ENCODE results near the gene AVPR1A. TPM values are rescaled to one million over a fixed set of nuclear protein-coding genes. Genes with fewer than 3 reads are reported as not detected.

Gene AVPR1A
- total RNA-seq, 2 donors from 2014 or later: 4.3 to 8.5 TPM

GRCh38 chr12:63132201-63132600, 18.8 kb downstream of the AVPR1A start:
- Histone ChIP-seq H3K36me3 (no peaks in the 10 kb centered on the region), H3K9me3 (no peaks in the 10 kb centered on the region), H3K4me1 (ENCODE audit: control insufficient read depth in 1 of 2, low read depth in 2 of 2) (no peaks in the 10 kb centered on the region), H3K4me3 (no peak overlapping the region), H3K27ac (no peak overlapping the region), H3K27me3 (replicated peaks; ENCODE audit: insufficient read depth) (no peaks in the 10 kb centered on the region)
- no peak for ATAC-seq (ENCODE audit: insufficient number of reproducible peaks, low FRiP score, low read depth)
- TF ChIP-seq CTCF (IDR thresholded peaks at IDR 0.05): no peak
- no peak for DNase-seq (ENCODE audit: low spot score)

- Histone ChIP-seq H3K9me3 (no peaks in the 10 kb centered on the region), H3K4me1 (ENCODE audit: control insufficient read depth in 1 of 2, low read depth in 2 of 2) (no peaks in the 10 kb centered on the region), H3K4me3 (no peak overlapping the region), H3K27ac (no peak overlapping the region), H3K27me3 (replicated peaks; ENCODE audit: insufficient read depth) (no peaks in the 10 kb centered on the region), H3K36me3 (no peaks in the 10 kb centered on the region)
- no peak for ATAC-seq (ENCODE audit: insufficient number of reproducible peaks, low FRiP score, low read depth)
- no peak for DNase-seq (ENCODE audit: low spot score)
- no peak for TF ChIP-seq CTCF (IDR thresholded peaks at IDR 0.05)
Observed at GRCh38 chr12:63129927-63130326, 21.1 kb downstream of the AVPR1A start.

GRCh38 chr12:63124778-63125177, 26.2 kb downstream of the AVPR1A start:
- Histone ChIP-seq H3K9me3 (no peaks in the 10 kb centered on the region), H3K4me1 (ENCODE audit: control insufficient read depth in 1 of 2, low read depth in 2 of 2) (no peaks in the 10 kb centered on the region), H3K4me3 (no peak overlapping the region), H3K27me3 (replicated peaks; ENCODE audit: insufficient read depth) (no peaks in the 10 kb centered on the region), H3K36me3 (no peaks in the 10 kb centered on the region), H3K27ac (no peak overlapping the region)
- TF ChIP-seq CTCF (IDR thresholded peaks at IDR 0.05): no peak
- DNase-seq (ENCODE audit: low spot score) (no peak), ATAC-seq (ENCODE audit: insufficient number of reproducible peaks, low FRiP score, low read depth) (no peak)

- DNase-seq (ENCODE audit: low spot score) (no peak), ATAC-seq (ENCODE audit: insufficient number of reproducible peaks, low FRiP score, low read depth) (no peak)
- no peaks in the 10 kb centered on the region for H3K9me3 ChIP-seq
- no peaks in the 10 kb centered on the region for H3K36me3 ChIP-seq
- peak; percentile 63 for TF ChIP-seq CTCF (IDR thresholded peaks at IDR 0.05)
- H3K4me3 ChIP-seq: no peak overlapping the region
- no peak overlapping the region for H3K27ac ChIP-seq
- H3K4me1 ChIP-seq (ENCODE audit: control insufficient read depth in 1 of 2, low read depth in 2 of 2): no peaks in the 10 kb centered on the region
- no peaks in the 10 kb centered on the region for H3K27me3 ChIP-seq (replicated peaks; ENCODE audit: insufficient read depth)
Observed at GRCh38 chr12:63103494-63104131, 47.4 kb downstream of the AVPR1A start.

GRCh38 chr12:63101920-63102319, 49.1 kb downstream of the AVPR1A start:
- DNase-seq (ENCODE audit: low spot score) (no peak), ATAC-seq (ENCODE audit: insufficient number of reproducible peaks, low FRiP score, low read depth) (no peak)
- H3K27ac ChIP-seq: no peak overlapping the region

More at GRCh38 chr12:63101920-63102319, 49.1 kb downstream of the AVPR1A start:
- no peak for TF ChIP-seq CTCF (IDR thresholded peaks at IDR 0.05)
- Histone ChIP-seq H3K27me3 (replicated peaks; ENCODE audit: insufficient read depth) (no peaks in the 10 kb centered on the region), H3K9me3 (no peaks in the 10 kb centered on the region), H3K36me3 (no peaks in the 10 kb centered on the region), H3K4me1 (ENCODE audit: control insufficient read depth in 1 of 2, low read depth in 2 of 2) (no peaks in the 10 kb centered on the region), H3K4me3 (no peak overlapping the region)
